Cerebellar nuclear complex (tissue), 1 donor: ENCODE results near the gene STAT4.

Source experiments
- DNase-seq, 2 experiments: peaks; one replicate each; lab custom pipeline; 2025; lab: John Stamatoyannopoulos, UW

Gene STAT4

GRCh38 chr2:191144217-191144616 is 6.6 kb downstream of the STAT4 start:
- DNase-seq: no peak

- no peak for DNase-seq
Measured at GRCh38 chr2:191143791-191144190, 7.0 kb downstream of the STAT4 start.

DNA sequence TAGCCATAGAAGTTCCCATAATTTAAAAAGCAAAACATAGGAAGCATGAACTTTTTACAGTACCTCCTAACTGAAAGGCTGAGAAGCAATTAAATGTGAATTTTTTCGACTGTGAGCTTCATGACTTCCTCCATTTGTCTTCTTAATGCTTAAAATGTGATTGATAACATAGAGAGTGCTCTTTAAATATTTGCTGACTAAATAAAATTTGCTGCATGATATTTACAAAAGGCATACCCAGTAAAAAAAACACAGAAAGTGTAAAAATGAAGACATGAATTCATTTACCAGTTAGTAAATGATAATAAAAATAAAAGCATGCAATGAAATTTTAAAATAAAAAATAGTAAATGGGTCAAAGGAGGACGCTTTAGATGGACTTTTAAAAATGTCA is 21.9 kb downstream of the STAT4 start:
- DNase-seq: no peak

- DNase-seq: no peak
Measured at GRCh38 chr2:191128172-191128910, 22.5 kb downstream of the STAT4 start.

DNA sequence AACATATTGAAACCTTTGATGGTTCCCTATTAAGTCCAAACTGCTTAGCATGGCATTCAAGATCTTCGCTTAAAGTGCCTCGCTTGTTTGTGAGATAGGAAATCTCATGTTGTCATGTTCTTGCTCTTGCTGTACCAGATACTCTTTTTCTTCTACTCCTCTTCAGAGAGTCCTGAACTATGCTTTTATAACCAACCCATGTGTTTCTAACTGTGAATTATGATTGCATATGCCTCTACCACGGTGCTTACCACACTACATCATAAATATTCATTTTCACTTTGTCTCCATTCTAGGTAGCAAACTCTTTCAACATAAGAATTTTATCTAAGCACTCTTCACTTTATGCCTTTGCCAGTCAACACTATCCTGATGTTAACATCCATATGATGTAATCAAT is 23.6 kb downstream of the STAT4 start:
- DNase-seq: no peak

- DNase-seq: no peak
Measured at GRCh38 chr2:191126386-191127085, 24.3 kb downstream of the STAT4 start.

DNA sequence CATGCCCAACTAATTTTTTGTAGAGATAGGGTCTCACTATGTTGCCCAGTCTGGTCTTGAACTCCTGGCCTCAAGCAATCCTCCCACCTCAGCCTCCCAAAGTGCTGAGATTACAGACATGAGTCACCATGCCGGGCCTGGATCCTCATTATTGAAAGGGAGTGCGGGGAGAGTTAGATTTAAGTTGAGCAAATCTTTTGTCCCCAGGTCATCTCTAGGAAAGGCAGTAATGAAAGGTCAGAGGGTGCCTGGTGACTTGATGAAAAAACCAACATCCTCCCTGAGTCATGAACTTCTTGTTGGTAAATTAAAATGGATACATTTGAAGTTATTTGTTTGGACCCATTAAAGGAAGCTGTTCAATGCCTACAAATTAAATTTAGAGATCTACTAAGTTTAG is 25.1 kb downstream of the STAT4 start:
- DNase-seq: no peak

DNA sequence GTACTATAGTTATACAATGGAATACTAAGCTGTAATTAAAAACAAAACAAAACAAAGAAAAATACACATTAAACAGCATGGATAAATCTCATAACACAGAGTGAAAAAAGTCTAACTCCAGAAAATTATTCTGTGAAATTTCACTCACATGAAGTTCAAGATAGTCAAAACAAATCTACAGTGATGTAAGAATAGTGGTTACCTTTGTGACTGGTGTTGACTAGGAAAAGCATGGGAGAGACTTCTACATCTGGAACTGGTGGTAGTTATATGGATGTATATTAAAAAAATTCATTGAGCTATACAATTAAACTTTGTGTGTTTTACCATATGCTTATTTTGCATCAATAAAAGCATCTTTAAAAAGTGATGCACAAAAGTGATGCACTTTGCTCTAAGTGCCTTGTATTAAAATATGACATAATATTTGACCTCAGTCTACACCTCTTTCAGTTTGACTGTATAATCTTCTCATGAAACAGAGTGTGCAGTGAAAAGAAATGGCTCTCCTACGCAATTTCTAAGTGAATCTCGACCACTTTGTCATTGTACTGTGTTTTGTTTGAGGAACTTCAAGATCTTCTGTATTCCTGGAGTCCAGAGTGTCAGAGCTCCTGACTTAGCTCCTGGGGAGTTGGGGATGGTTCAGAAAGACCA is 28.0 kb downstream of the STAT4 start:
- DNase-seq: no peak

DNA sequence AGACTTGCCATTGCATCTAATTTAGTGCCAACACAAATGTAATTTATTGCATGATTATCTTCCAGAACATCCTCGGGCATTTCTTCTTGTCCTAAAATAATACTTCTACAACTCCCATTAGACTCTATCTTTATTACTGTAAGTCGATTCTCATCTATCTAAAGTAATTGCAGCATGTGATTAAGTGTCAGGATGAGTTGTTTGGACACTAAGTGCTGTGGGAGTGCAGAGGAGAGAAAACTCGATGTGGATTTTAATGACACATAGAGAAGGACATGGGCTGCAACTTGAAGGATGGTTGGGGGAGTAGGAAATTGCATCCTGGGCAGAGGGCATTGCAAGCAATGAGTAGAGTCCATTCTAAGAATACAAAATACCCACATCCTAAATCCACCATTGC is 33.5 kb downstream of the STAT4 start:
- no peak for DNase-seq

DNA sequence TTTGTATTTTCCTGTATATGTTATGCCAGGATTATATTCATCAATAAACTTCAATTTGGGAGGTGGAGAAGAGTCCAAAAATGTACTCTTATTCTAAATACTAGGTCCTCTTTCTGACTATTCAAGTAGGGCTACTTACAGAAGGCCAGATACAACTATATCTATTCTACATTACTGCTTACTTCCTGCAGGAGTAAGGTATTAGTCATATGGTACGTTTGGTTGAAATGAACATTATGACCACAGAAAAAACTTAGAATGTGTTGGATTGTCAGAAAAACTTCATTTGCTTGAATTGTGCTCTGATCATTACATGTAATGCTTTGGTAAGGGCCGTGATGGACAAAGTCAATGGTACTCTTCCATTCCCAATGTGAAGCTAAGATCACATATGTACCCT is 35.0 kb downstream of the STAT4 start:
- no peak for DNase-seq

DNA sequence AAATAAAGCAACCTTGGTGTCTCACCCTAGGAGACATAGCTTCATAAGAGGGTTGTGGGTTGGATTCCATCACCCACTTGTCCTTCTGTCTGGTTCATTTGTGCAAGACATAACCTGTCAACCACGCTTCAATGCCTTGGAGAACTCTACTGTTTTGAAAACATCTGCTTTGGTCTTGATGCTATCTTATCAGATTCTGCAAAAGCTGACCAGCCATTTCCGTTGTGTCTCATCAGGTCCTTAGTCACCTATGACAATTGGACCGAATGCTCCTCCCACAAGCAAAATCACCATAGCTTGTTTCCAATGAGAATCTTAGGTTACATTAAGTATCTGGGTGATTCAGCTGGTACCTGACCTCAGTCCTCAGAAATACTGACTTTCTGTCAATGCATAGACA is 35.4 kb downstream of the STAT4 start:
- DNase-seq: no peak

GRCh38 chr2:191114403-191114886 is 36.3 kb downstream of the STAT4 start:
- DNase-seq: no peak

- no peak for DNase-seq
Measured at GRCh38 chr2:191113761-191114160, 37.0 kb downstream of the STAT4 start.

GRCh38 chr2:191112448-191112901 is 38.3 kb downstream of the STAT4 start:
- no peak for DNase-seq

DNA sequence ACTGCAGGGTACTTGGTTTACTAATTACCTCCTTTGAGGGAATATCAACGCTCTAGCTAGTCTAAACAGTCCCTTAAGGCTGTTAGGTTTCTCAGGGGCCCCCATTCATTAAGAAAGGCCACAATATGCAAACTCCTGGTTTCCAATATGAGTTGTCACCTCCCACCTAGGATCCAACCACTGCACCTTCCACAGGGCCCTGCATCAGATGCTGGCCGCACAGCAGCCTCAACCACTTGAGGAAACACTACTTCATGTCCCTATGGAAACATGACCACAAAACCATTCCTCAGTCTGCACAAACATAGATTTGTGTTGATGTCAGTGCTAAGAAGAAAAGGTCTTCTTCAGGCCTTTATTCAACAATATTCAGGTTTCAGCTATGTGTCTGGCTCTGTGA is 40.9 kb downstream of the STAT4 start:
- DNase-seq: no peak

- no peak for DNase-seq
Measured at GRCh38 chr2:191108331-191108730, 42.5 kb downstream of the STAT4 start.

DNA sequence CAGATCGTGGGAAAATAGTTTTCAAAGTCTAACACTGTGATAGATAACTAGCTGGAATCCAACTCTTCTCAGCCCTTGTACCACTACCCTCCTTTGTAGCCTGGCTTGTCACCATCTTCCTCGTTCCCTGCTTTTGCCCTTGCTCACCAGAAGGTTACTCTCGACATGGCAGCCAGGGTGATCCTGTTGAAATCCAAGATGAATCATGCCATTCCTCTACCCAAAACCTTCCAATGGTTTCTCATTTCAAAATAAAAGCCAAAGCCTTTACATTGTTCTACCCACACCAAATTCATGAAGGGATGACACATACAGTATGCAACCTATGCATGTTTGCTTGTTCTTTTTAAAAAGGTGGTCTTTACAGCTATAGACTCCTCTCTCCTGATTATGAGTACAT is 45.7 kb downstream of the STAT4 start:
- no peak for DNase-seq

DNA sequence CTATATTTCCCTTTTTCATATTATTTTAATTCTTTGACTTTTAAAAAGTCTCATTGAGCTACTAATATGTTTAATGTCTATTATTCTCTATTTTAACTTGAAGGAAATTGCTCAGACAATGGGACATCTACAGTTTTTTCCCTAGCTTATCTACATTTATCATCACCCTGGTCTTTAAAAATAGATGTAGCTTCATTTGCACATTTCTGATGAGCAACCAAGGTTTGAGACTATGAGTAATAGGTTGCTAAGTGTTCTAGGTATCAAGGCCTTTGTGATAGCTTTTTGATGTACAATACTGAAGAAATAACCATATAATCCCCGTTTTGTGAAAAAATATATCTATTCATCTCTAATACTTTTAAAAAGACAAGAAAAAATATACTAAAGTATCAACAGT is 47.0 kb downstream of the STAT4 start:
- no peak for DNase-seq

DNA sequence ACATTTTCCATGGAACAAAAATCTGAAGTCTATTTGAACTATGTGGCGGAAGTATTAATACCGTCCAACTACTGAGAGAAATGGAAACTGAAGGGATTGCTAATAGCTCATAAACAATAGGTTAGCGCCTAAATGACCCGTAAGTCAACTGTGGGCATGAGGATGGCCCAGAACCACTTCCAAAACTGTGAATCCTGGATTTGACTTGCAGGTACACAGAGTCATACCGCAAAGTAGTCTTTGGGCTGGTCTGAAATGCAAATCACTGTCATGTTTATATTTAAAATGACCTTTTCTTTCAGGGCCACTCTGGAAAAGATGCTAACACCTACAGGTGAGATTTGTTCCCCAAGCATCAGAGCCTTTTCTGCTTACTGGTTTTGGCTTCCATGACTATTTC is 50.6 kb downstream of the STAT4 start:
- no peak for DNase-seq

DNA sequence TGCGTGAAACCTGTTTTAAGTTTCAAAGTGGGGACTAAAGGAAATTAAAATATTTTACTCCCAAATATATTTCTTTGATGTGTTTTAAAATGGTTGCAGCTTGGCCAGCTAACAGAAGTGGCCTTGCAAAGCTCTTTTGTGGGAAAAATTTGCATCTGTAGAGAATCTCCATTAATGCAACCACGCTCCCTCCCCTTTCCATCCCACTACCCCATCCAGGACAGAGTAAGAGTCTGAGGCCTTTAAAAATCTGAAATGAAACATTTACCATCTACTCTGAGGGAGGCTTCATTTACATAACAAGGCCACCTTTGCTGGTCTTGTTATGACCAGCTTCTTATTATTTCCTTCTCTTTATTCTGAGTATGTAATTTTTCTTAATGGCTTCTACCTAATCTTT is 63.5 kb downstream of the STAT4 start:
- DNase-seq: no peak

- no peak for DNase-seq
Measured at GRCh38 chr2:191086706-191087105, 64.1 kb downstream of the STAT4 start.

DNA sequence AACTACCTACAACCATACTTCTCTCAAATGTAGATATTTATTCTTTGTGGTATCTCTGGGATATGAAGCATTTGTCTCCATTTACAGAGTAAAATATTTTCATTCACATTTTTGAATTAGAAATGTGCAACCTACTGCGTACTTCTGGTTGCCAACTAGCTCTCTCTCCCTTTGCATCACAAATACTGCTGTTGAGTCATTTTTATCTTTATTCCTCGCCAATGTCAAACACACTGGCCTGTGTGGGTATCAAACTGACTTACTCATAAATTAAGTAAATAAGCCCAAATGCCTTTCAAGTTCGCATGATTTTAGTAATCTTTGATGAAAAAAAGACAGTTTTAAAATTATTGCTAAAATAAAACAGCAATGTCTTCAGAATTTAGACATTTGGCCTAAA is 67.3 kb downstream of the STAT4 start:
- DNase-seq: no peak

GRCh38 chr2:191082321-191082720 is 68.5 kb downstream of the STAT4 start:
- no peak for DNase-seq
